Kasumi-1 (cell line): Measurements from ENCODE around the gene IGF1R.
"Not testable (repeated sequence)": the region's sequence is repeated elsewhere in the genome, so short reads cannot be mapped to it uniquely, and the experiment has no call there.

Experiments used
- DNase-seq, 2 experiments: peaks; one replicate each; lab custom pipeline; 2025; lab: John Stamatoyannopoulos, UW

Gene IGF1R

DNA sequence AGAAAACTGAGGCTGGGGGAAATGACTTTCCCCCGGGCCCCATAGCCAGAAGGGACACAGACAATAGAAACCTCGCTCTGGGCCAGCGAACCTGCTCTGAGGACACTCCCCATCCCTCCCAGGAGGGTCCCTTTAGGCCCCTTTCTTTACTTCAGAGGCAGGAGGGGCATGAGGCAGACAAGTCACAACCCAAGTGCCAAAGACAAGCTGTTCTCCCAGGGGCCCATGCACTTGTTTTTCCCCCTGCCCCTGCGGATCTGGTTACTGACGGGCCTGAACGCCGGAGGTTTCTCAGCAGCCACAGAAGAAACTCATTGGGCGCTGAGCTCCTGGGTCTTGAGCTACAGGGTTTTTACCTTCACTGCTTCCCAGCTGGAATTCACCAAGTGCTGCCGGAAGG, 349.4 kb downstream of the IGF1R start:
- DNase-seq = no peak

DNA sequence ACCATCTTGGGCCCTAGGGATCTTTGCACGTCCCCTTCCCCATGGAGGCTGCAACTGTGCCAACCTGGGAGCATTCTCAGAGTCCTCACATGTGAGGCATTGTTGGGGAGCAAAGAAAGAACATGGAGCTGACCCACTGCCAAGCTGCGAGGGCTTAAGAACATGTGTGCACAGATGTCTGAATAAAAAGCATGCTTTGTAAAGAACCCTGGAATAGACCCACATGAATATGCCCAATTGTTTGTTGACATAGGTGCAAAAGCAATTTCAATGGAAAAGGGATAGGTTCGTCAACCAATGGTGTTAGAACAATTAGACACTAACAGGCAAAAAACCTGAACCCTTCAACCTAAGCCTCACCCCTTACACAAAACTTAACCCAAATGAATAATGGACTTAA, 349.9 kb downstream of the IGF1R start:
- no peak for DNase-seq

DNA sequence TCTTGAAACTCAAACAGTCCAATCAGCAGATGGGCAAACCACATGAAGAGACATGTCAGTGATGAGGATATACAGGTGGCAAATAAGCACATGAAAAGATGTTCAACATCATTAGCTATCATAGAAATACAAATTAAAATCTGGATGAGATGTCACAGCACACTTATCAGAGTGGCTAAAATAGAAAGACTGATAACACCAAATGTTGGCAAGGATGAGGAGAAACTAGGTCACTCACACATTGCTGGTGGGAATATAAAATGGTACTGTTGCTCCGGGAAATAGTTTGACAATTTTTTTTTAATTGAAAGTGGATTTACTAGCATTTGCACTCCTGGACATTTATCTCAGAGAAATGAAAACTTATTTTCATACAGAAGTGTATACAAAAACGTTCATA, 350.9 kb downstream of the IGF1R start:
- DNase-seq = no peak

DNA sequence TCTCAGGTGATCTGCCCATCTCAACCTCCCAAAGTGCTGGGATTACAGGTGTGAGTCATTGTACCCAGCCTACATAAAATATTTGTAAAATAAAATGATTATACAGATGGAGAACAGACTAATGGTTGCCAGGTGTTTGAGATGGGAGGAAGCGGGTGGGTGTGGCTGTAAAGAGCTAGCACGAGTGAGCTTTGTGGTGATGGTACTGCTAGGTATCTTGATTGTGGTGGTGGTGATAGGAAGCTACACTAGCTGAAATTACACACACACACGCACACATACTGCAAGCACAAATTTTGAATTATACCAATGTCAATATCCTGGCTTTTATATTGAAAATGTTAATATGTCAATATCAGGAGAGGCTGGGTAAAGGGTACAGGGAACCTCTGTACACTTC, 353.9 kb downstream of the IGF1R start:
- DNase-seq = no peak

DNA sequence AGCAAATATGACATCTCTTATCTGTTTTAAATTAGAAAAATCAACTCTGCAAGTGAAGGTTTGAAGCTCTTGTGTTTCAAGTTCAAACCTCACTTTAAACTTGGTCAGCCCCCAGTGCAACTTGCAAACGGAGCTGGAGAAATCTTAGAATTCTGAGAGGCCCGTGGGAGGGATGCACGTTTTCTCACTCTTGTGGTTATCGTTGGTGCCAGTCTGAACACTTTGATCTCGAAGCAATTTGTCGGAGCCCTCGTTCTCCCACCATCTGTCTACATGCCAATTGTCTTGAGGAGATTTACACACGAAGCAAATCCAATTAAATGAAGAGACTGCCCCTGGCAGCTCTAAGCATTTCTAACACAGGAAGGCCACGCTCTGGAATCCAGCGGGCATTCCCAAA, 355.0 kb downstream of the IGF1R start:
- not testable (repeated sequence) for DNase-seq

DNA sequence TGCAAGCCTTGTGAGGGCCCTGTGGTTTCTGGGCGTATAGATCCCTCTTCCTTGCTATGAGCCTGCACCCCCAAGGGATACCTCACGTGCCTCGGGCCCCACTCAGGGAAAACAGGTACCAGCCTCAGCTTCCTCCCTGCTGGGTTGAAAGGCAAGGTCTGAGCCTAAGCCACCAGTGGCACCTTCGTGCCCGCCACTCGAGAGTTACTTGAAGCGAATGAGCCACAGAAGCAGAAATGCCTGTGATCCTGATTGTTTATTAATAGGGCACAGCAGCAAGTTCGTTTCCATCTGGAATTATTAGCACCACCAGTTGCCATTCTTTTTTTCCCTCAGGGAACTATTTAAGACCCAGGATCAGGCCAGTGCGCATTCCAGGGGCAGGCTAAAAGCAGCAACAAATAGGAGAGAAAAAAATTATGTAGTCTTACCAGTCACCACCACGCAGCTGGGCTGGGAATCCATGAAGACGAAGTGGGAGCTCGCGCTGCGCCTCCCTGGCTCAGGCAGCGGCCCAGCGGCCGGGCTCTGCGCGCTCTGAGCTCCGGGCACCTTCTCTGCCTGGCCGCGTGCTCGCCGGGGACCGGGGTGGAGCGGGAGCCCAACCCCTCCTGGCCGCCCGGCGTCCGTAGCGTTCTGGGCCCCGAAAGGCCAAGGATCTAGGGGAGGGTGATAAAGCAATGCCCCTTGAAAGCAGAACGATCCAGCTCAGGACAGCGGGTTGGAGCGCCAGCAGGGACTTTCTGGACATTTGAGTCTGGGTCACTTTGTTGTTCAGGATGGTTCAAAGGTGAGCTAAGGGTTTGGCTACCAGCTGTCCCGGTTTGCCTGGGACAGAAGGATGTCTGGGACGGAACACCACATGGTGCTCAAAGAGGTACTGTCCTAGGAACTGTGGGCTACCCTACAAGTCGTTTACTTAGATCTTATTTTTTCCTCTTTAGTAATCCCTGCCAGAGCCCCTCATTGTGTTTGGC, 356.9 kb downstream of the IGF1R start:
- not testable (repeated sequence) for DNase-seq

DNA sequence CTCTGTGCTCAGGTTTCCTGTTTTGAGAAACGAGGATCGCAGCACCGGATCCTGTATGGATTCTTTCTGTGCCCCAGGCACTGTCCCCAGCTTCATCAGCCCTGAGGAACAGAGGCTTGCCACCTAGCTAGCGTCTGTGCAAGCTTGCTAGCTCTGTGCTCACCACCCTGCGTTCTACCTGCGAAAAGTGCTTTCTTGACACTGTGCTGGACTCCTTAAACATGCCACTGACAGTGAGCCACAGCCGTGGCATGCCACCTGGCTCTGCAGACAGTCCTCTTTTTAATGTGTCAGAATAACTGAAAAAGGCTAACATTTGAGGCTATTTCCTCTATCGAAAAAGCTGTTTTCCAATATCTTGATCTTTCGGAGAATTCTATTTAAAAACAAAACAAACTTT, 357.8 kb downstream of the IGF1R start:
- no peak for DNase-seq

DNA sequence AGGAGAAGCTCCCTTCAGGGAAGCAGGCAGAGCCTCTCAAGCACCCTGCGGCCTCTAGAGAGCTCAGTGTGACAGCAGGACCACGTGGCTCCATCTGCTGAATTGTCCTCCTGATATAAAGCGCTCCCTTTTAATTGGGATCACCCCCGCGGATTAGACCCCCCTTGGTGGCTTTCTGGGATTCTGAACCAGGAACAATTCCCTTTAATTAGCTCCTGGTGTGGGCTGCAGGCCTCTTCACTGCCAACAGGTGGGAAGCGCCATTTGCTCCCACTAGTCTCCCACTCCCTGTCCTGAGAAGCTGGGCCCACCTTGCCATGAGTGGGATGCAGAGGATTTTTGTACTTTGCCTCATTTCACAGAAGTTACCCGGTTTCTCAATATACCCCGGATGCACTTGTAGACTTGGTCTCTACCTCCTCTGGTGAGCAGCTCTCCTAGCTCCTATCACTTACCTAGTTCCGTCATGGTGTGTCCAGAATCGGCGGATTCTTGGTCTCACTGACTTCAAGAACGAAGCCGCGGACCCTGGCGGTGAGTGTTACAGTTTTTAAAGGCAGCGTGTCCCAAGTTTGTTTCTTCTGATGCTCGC, 358.7 kb downstream of the IGF1R start:
- no peak for DNase-seq

DNA sequence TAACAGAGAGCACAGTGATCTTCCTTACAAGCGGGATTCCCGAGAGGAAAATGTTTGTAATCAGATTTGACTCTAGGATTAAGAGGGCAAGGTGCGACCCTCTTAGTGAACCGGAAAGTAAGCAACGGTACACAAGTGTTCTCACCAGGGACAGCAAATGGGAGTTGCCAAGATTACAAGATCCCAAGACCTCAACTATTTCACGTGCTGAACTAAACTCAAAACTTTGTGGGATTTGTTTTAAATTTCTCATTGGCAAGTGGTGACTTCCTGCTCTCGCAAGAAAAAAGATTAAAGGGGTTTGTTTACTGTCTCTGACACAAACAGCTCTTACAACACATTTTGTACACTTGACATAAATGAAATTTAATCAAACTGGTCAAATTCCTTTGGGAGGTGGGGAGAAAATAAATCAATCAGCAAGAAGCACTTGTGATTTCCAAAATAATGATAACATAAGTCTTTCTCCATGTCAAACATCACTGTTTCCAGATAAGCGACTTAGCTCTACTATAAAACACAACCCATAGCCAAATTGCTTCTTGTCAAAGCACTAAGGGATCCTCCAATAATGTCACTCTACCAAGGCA, 361.5 kb downstream of the IGF1R start:
- no peak for DNase-seq

DNA sequence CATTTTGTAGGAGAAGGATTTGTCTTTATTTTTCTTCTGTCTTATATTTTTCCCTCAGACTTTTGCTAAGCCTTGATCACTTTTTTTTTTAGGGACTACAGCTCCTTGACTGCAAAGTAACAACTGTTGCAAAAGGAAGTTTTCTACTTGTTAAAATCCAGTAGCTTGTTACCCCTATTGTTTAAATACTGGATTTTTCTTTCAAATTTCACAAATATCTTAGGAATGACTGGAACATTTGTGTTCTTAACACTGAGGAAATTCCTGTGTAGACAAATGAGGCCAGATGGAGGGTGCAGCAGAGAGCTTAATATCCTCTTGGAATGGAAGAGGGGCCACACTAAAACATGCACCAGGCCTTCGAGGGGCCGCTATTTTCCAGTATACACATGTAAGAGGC, 362.4 kb downstream of the IGF1R start:
- DNase-seq = no peak
